ENCODE measurements around the gene OR2T34.
"Not testable (repeated sequence)": the region's sequence is repeated elsewhere in the genome, so short reads cannot be mapped to it uniquely, and the experiment has no call there.

OR2T34 gene

DNA sequence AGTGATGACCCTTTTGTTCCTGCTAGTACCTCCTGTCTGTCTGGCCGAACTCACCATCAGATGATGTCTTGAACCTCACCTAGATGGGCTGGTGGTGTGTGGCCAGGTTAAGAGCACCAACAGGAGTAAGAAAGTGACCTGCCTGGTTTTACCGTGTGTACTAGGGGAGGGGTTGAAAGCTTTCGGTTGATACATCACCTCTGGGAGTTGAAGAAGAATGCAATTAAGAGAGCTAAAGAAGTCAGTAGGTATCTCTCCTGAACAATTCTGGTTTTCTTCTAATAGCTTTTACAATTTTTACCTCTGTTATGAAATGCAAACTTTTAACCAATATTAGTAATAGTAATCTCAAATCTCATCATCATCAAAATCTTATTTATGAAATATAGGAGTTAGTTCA lies 11.9 kb downstream of the OR2T34 start, which contains the start of gene OR2T29:
TSS of gene OR2T29 (minus strand) at position 101 of the 400 bp plus-strand sequence. CDS start 3,281 bp downstream, outside the sequence.
- not testable (repeated sequence) for H3K4me3 ChIP-seq (ENCODE audit: low read length in 2 of 2); H3K9ac ChIP-seq (ENCODE audit: low read length in 2 of 2); H3K36me3 ChIP-seq (ENCODE audit: control insufficient read depth in 2 of 2, insufficient read depth in 2 of 2, low read length in 2 of 2); H3K27me3 ChIP-seq (ENCODE audit: control insufficient read depth in 1 of 2, insufficient read depth in 2 of 2, low read length in 2 of 2); H3K27ac ChIP-seq (ENCODE audit: low read length); H3K9me3 ChIP-seq (ENCODE audit: control insufficient read depth in 2 of 2, low read length in 2 of 2); H3K4me1 ChIP-seq (ENCODE audit: control insufficient read depth, insufficient read depth, low read length)

DNA sequence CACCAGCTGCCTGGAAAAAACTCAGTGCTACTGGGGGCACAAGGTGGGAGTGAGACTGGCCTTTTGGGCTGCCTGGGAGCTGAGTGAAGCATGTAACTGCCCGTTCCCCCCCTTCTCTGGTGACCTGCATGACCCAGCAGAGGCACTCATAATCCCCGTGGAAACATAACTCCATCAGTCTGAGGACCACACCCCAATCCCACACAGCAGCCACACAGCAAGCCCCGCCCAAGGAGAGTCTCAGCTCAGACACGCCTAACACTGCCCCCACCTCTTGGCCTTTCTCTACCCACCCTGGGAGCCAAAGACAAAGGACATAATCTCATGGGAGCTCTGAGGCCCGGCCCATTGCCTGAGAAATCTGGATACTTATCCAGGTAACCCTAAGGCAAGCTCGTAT lies 23.5 kb downstream of the OR2T34 start:
- not testable (repeated sequence) for H3K27me3 ChIP-seq (ENCODE audit: control insufficient read depth in 1 of 2, insufficient read depth in 2 of 2, low read length in 2 of 2); H3K9ac ChIP-seq (ENCODE audit: low read length in 2 of 2); H3K27ac ChIP-seq (ENCODE audit: low read length); H3K4me1 ChIP-seq (ENCODE audit: control insufficient read depth, insufficient read depth, low read length); H3K36me3 ChIP-seq (ENCODE audit: control insufficient read depth in 2 of 2, insufficient read depth in 2 of 2, low read length in 2 of 2); H3K9me3 ChIP-seq (ENCODE audit: control insufficient read depth in 2 of 2, low read length in 2 of 2); H3K4me3 ChIP-seq (ENCODE audit: low read length in 2 of 2)

DNA sequence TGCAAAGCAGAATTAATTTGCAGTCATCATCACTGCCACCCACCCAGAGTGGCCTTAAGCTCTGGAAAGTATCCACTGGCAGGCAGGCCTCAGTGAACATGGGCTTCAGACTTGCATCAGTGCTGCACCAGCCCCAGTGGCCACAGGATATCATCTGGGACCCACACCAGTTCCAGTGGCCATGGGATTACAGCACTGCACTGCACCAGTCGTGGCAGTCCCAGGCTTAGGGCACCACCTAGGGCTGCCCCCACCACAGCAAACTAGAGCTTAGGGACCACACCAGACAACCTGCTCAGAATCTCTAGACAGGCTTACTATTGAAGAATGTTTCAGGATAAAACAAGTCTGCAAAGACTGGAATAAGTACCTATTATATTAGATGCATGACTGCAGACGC lies 27.2 kb downstream of the OR2T34 start:
- not testable (repeated sequence) for H3K4me1 ChIP-seq (ENCODE audit: control insufficient read depth, insufficient read depth, low read length); H3K9ac ChIP-seq (ENCODE audit: low read length in 2 of 2); H3K27ac ChIP-seq (ENCODE audit: low read length); H3K27me3 ChIP-seq (ENCODE audit: control insufficient read depth in 1 of 2, insufficient read depth in 2 of 2, low read length in 2 of 2); H3K9me3 ChIP-seq (ENCODE audit: control insufficient read depth in 2 of 2, low read length in 2 of 2); H3K36me3 ChIP-seq (ENCODE audit: control insufficient read depth in 2 of 2, insufficient read depth in 2 of 2, low read length in 2 of 2); H3K4me3 ChIP-seq (ENCODE audit: low read length in 2 of 2)

DNA sequence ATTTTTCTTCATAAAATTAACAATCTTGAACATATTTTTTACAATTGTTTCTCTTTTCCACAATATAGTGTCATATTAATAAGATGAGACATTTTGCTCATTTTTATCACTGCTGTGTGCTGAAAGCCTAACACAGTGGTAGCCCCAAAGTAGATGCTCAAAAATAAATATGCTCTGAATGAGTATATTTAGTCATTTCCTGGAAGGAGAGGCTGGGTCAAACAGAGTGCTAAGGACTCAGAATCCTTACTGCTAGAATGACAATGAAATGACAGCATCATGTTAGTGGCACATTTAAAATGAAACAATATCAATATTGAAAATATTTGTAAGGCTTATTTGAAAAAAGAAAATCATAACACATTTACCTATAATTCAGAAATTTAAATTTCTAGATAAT lies 37.1 kb downstream of the OR2T34 start:
- H3K4me3 ChIP-seq (ENCODE audit: low read length in 2 of 2); H3K27me3 ChIP-seq (ENCODE audit: control insufficient read depth in 1 of 2, insufficient read depth in 2 of 2, low read length in 2 of 2); H3K27ac ChIP-seq (ENCODE audit: low read length); H3K4me1 ChIP-seq (ENCODE audit: control insufficient read depth, insufficient read depth, low read length); H3K36me3 ChIP-seq (ENCODE audit: control insufficient read depth in 2 of 2, insufficient read depth in 2 of 2, low read length in 2 of 2); H3K9me3 ChIP-seq (ENCODE audit: control insufficient read depth in 2 of 2, low read length in 2 of 2); H3K9ac ChIP-seq (ENCODE audit: low read length in 2 of 2): not testable (repeated sequence)

Data from stomach smooth muscle (tissue), 2 donors.